OCI-LY3 (cell line): ENCODE measurements around the gene MTHFD2L.

ENCODE experiments used
- H2AFZ ChIP-seq: fragments of 200-600, 300-600 bp; shearing (Covaris generic); 2 replicates; pipeline ENCODE4 v1.6.0; 2014; ENCODE audit warnings: antibody characterized with exemption, low read depth, low read length
- H3K27ac ChIP-seq: fragments of 200-600, 300-600 bp; sonication (generic); 2 replicates; pipeline ENCODE4 v1.5.1; 2014; ENCODE audit warnings: mild to moderate bottlenecking, low read length, moderate library complexity, mixed read lengths
- H3K27me3 ChIP-seq: fragments of 200-600, 300-600 bp; sonication (generic); 2 replicates; pipeline ENCODE4 v1.6.1; 2014; ENCODE audit warnings: low read depth, low read length, mixed read lengths
- H3K36me3 ChIP-seq: fragments of 200-600, 300-600 bp; sonication (generic); replicated peaks from 2 replicates; pipeline ENCODE3; 2014; ENCODE audit warnings: low read depth, low read length, mixed read lengths
- H3K4me1 ChIP-seq: fragments of 300-600, 200-600 bp; sonication (generic); 2 replicates; pipeline ENCODE4 v1.6.1; 2014; ENCODE audit warnings: low read length, mixed read lengths
- H3K4me2 ChIP-seq: fragments of 200-600, 300-600 bp; sonication (generic); 2 replicates; pipeline ENCODE4 v1.6.1; 2014; ENCODE audit warnings: low read length, mixed read lengths
- H3K4me3 ChIP-seq: fragments of 300-600, 200-600 bp; sonication (generic); 2 replicates; pipeline ENCODE4 v1.5.1; 2014; ENCODE audit warnings: antibody characterized with exemption, mild to moderate bottlenecking, low read length, moderate library complexity
- H3K79me2 ChIP-seq: fragments of 300-600, 200-600 bp; shearing (Covaris generic); 2 replicates; pipeline ENCODE4 v1.6.1; 2014; ENCODE audit warnings: mild to moderate bottlenecking, low read length, mixed read lengths
- H3K9ac ChIP-seq: fragments of 300-600, 200-600 bp; shearing (Covaris generic); 2 replicates; pipeline ENCODE4 v1.6.0; 2014; ENCODE audit warnings: mild to moderate bottlenecking, low read length, moderate library complexity
- H3K9me3 ChIP-seq: fragments of 200-600, 300-600 bp; shearing (Covaris generic); 2 replicates; pipeline ENCODE4 v1.6.1; 2014; ENCODE audit warnings: low read length, mixed read lengths; ENCODE audit not compliant: insufficient read depth
- H4K20me1 ChIP-seq: fragments of 200-600, 300-600 bp; sonication (generic); 2 replicates; pipeline ENCODE4 v1.6.1; 2016; ENCODE audit warnings: low read length, mixed read lengths; ENCODE audit not compliant: insufficient read depth
- EZH2phosphoT487 ChIP-seq: fragments of 200-600 bp; shearing (Covaris generic); IDR thresholded peaks from 2 replicates; pipeline ENCODE4 v1.6.1; 2018; ENCODE audit warnings: antibody characterized with exemption, mixed run types, low read depth
- TF ChIP-seq, protein P1 (sequence below): fragments of 200-600, 300-600 bp; sonication (generic); IDR thresholded peaks from 2 replicates; pipeline ENCODE4 v1.5.1; 2014; ENCODE audit warnings: antibody characterized with exemption, low read length, low read depth

The MTHFD2L gene

DNA sequence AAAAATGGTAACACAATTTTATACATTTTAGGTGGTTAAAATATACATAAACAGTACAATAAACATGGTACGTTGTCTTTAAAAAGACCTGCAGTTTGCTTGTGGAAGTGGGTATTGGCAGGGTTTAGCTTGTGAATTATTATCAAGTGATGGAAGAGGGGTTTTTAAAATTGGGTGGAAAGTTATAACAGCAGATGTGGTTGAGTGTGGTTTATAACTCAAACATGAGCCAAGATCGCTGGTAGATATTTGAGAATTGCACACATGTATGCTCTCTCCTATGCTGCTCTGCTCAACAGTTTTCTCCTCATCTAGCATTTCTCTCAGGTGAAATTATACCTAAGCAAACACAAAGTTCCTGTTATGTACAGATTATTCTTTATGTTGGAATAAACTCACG, 164.4 kb downstream of the MTHFD2L start:
- Histone ChIP-seq H3K36me3 (no peaks in the 10 kb centered on the region), H3K27ac (no peak overlapping the region), H3K4me1 (peaks cover 5% of the 10 kb centered on the region), H3K4me3 (no peak overlapping the region), H3K27me3 (peaks cover 30% of the 10 kb centered on the region), H3K9me3 (no peaks in the 10 kb centered on the region), H3K4me2 (no peak overlapping the region), H3K79me2 (no peaks in the 10 kb centered on the region), H3K9ac (no peak overlapping the region), H4K20me1 (no peaks in the 10 kb centered on the region), H2AFZ (no peak overlapping the region)
- TF ChIP-seq, protein P1, sequence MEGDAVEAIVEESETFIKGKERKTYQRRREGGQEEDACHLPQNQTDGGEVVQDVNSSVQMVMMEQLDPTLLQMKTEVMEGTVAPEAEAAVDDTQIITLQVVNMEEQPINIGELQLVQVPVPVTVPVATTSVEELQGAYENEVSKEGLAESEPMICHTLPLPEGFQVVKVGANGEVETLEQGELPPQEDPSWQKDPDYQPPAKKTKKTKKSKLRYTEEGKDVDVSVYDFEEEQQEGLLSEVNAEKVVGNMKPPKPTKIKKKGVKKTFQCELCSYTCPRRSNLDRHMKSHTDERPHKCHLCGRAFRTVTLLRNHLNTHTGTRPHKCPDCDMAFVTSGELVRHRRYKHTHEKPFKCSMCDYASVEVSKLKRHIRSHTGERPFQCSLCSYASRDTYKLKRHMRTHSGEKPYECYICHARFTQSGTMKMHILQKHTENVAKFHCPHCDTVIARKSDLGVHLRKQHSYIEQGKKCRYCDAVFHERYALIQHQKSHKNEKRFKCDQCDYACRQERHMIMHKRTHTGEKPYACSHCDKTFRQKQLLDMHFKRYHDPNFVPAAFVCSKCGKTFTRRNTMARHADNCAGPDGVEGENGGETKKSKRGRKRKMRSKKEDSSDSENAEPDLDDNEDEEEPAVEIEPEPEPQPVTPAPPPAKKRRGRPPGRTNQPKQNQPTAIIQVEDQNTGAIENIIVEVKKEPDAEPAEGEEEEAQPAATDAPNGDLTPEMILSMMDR = no peak
- TF ChIP-seq EZH2phosphoT487 = no peak

DNA sequence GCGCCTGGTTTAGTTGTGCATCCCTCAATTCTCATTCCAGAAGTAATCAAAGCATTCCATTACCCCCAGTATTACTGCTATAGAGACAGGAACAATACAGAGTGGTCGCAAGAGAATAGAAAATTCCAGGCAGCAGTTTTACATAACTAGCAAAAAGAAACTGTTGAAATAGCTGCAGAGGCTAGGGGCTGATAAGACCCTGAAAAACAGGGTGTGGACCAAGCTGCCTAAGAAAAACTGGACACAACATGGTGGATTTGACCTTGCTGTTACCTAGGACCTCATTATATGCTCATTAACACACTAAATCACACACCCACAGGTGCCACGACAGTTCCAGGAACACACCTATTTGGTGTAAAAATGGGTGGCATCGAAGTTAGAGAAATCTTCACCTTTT, 165.7 kb downstream of the MTHFD2L start:
- H3K27ac ChIP-seq = no peak overlapping the region
- no peak overlapping the region for H3K9ac ChIP-seq
- peaks cover 5% of the 10 kb centered on the region for H3K4me1 ChIP-seq
- H3K4me3 ChIP-seq = no peak overlapping the region
- no peaks in the 10 kb centered on the region for H3K36me3 ChIP-seq
- no peaks in the 10 kb centered on the region for H3K79me2 ChIP-seq
- TF ChIP-seq EZH2phosphoT487 = no peak
- H3K9me3 ChIP-seq = no peaks in the 10 kb centered on the region
- H3K27me3 ChIP-seq = peaks cover 30% of the 10 kb centered on the region
- no peak overlapping the region for H3K4me2 ChIP-seq
- H2AFZ ChIP-seq = no peak overlapping the region
- no peaks in the 10 kb centered on the region for H4K20me1 ChIP-seq

DNA sequence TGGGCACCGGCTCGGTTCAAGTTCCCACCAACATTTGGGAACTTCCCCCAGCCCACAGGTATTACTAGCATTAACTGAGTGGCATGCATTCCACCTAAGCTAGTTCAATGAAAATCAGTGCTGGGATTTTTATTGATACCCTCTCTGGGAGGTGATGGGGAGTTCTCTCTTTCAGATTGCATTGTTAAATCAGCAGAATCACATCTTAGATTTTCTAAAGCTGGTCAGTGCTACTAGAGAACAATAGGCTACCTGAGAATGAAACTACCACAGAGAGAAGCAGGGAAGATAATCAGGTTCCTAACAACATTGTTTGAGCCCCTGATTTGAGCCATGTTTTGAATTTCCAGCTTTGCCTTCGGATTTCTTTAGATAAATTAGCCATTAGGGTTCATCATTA, 166.3 kb downstream of the MTHFD2L start:
- peaks cover 5% of the 10 kb centered on the region for H3K4me1 ChIP-seq
- H3K4me2 ChIP-seq = no peak overlapping the region
- H3K27ac ChIP-seq = no peak overlapping the region
- no peaks in the 10 kb centered on the region for H3K9me3 ChIP-seq
- no peak for TF ChIP-seq EZH2phosphoT487
- TF ChIP-seq, protein P1 = no peak
- no peaks in the 10 kb centered on the region for H4K20me1 ChIP-seq
- no peak overlapping the region for H2AFZ ChIP-seq
- H3K36me3 ChIP-seq = no peaks in the 10 kb centered on the region
- no peak overlapping the region for H3K9ac ChIP-seq
- no peaks in the 10 kb centered on the region for H3K79me2 ChIP-seq
- H3K4me3 ChIP-seq = no peak overlapping the region
- peaks cover 30% of the 10 kb centered on the region for H3K27me3 ChIP-seq

DNA sequence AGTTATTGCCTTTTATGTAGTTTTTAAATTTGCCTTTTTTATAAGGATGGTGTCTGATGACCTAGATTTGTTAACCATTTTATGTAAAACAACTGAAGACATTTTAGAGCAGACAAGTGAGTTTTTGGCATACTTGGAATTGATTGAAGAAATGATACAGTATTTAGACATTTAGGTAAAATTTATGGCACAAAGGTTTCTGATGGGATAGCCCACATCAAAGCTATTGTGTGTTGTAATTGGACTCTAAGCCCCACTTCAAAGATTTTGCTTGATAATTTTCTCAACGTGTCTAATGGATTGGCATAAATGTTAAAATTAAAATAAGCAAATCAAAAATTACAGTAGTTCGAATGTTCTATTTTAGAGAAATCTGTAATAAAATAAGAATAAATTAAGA, 168.0 kb downstream of the MTHFD2L start:
- TF ChIP-seq, protein P1 = no peak
- no peak for TF ChIP-seq EZH2phosphoT487
- H3K4me1 ChIP-seq = peaks cover under 1% of the 10 kb centered on the region
- H3K4me3 ChIP-seq = no peak overlapping the region
- H3K79me2 ChIP-seq = no peaks in the 10 kb centered on the region
- peaks cover 30% of the 10 kb centered on the region for H3K27me3 ChIP-seq
- H3K27ac ChIP-seq = no peak overlapping the region
- H3K4me2 ChIP-seq = no peak overlapping the region
- no peaks in the 10 kb centered on the region for H3K36me3 ChIP-seq
- no peak overlapping the region for H3K9ac ChIP-seq
- no peaks in the 10 kb centered on the region for H3K9me3 ChIP-seq
- H2AFZ ChIP-seq = no peak overlapping the region
- no peaks in the 10 kb centered on the region for H4K20me1 ChIP-seq

DNA sequence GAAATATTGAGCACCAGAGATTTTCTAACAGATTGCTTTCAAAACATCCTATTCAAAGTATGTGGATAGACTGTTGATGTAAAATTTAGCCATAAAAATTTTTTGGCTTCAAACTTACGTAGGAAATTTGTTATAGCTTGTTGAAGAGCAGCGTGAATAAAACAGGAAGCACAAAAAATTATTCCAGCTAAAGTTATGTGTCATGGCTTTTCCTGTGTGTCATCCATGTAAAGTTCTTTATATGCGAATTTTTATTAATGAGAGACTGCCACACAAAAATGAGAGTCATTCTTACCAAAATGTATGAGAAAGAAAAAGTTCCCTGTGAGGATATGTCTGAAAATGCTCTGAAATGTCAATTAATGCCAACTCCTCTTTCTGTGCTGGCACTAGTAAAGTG, 169.8 kb downstream of the MTHFD2L start:
- Histone ChIP-seq H3K4me3 (no peak overlapping the region), H3K27ac (no peak overlapping the region), H4K20me1 (no peaks in the 10 kb centered on the region), H3K79me2 (no peaks in the 10 kb centered on the region), H3K4me2 (no peak overlapping the region), H2AFZ (no peak overlapping the region), H3K9ac (no peak overlapping the region), H3K27me3 (peaks cover 22% of the 10 kb centered on the region), H3K4me1 (no peaks in the 10 kb centered on the region), H3K9me3 (no peaks in the 10 kb centered on the region), H3K36me3 (no peaks in the 10 kb centered on the region)
- TF ChIP-seq EZH2phosphoT487 = no peak
- TF ChIP-seq, protein P1 = no peak
